HG03558 (cell line): ENCODE data around the gene DCHS2.

ENCODE experiments used
- ATAC-seq: cut with Tn5 transposase; IDR thresholded peaks from one replicate; pipeline ENCODE4 v1.9.1; 2021; ENCODE audit warnings: moderate number of reproducible peaks; ENCODE audit not compliant: unreplicated experiment; ENCODE audit errors: extremely low read depth

Gene DCHS2, protein sequence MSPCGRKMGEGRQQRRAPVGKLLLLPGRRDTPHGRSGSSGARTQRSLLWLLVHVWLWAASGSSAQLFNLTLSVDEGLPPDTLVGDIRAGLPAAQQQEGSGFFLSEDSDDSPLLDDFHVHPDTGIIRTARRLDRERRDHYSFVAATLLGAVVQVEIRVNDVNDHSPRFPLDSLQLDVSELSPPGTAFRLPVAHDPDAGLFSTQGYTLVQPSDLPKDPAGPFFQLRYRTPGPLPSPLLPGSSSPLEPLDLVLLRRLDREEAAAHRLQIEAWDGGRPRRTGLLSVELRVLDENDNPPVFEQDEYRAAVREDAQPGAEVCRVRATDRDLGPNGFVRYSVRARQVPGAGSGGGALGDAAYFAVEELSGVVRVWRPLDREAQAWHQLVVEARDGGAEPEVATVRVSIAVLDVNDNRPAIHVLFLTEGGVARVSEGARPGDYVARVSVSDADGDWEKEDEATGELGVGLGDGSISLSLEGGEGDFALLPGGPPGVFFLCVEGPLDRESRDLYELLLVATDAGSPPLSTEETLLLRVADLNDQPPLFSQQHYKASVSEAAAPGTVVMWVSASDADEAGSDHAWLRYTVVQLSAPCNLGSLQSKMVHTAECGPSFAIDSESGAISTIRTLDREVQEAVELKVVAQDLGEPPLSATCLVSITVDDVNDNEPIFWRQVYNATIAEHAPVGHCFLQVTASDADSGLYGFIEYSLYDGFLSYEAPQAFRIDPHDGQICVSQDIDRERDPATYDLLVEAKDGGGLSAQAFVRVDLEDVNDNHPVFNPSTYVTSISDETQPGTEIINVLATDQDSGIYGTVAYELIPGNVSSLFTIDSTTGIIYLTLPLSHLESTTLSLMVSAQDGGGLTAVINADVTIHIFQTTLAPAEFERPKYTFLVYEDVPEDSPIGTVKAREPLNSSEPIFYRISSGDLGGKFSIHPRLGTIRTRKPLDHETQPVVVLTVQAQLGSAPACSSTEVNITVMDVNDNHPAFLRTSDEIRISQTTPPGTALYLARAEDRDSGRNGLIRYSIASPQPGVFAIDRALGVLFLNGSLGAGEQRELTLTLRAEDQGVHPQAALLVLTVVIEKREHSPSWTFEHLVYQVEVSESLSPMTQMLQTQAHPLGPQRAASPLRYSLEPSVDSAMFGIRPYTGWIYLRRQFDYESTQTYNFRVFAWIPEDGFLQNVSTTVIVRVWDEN (N-terminal part only)

DNA sequence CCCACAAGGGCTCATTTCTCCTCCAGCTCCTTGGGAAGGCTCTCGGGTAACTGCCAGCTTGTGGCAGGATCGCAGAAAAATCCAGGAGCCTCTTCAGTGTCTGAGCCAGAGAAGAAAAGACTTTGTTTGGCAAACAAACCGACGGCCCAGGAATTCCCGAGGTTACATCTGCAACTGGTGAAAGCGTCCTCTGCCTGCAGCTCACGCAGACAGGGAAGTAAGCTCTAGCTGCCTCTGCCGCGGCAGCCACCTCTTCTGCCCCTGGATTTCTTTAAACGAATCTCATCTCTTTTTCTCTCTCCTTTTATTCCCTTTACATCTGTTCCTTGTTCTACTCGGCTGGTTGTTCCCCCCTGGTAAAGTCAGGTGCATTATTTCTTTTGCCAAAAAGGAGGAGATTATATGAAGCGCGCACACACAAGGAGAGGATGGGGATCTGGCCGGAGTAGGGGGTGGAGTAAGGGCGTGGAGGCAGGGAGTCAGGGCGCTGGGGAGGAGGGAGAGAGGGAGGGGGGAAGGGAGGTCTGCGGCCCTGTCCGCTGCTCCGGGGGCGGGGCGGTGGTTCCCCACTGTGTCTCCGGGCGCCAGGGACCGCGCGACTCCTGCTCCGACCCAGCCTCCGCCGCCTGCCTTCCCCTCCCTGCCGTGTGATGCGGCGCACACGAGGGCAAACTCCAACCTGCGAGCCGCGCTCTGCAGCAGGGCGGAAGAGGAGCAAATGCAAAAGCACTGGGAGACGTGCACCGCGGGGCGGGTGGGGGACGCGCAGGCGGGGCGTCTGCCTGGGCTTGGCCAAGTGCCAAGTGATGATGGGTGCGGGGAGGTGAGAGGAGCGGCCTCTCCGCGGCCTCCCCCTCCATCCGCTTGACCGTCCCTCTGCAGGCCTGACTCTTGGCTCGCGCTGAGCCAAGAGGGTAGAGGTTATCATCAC, at the start of gene DCHS2:
TSS of gene DCHS2 (minus strand) at position 459 of the 931 bp plus-strand sequence. CDS start at position 15, 444 bp downstream.
- ATAC-seq = peak; percentile 9

DNA sequence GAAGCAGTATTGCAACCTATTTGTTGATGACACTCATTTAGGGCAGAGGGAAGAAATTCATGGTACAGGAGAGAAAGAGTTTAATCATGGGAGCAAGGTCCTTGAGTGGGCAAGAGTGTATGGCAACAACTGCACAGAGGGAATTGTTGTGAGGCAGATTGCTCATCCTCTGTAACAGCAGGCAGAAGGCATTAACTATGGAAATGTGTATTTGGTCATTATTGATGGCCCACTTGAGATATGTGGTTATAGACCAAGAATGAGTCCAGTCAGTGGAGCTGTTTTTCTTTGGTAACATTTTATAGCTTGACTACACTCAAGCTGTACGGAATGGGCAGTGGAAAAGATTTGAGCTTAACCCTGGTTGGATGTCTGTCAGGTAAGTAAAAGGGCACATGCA, 42.7 kb upstream of the DCHS2 start:
- no peak for ATAC-seq

DNA sequence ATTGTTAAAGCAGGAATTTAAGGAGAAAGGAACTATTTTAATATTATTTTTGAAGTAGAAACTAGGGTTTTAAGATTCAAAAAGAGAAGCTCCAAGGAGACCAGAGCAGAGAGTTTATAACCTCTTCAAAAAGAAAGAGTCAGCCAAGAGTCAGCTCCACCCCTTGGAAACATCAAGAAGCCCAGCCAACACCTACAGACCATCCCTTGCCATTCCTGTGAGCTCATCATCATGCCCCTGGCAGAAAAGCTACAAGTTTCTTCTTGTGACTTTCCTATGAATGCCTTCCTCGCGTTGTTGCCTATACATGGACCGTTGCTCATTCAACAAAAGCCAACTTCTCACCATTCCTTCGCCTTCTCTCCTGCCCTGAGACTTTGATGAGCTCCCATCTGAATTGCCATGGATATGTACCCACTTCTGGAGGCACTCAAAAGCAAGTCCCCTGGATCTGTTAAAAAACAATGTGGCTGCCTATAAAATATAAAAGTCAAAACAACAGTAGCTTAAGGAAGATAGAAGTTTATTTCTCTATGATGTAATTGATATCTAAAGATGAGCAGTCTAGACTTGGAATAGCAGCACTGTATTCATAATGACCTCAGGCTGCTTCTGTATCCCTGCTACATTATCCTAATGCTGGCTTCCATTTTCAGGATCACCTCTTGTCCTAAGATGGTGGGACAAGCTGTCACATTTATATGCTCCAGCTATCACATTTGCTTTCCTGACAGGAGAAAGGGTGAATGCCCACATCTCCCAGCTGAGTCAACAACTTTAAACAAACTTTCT, 38.3 kb upstream of the DCHS2 start:
- no peak for ATAC-seq

DNA sequence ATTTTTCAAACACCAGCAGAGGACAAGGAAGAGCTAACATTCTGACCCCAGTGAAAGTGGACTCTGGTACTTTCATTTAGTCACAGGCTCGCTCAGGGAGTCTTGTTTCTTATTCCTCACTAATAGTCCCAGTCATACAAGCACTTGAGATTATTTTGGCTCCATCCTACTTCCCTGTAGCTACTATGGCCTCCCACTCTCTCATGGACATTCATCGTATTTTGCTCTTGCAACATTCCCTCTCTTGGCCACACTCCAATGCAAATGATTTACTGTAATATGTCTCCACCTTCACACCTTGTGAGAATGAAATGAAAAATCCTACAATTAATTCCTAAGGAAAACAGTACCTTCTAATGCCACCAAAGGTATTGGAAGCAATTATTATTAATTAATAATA, 37.3 kb upstream of the DCHS2 start:
- no peak for ATAC-seq

DNA sequence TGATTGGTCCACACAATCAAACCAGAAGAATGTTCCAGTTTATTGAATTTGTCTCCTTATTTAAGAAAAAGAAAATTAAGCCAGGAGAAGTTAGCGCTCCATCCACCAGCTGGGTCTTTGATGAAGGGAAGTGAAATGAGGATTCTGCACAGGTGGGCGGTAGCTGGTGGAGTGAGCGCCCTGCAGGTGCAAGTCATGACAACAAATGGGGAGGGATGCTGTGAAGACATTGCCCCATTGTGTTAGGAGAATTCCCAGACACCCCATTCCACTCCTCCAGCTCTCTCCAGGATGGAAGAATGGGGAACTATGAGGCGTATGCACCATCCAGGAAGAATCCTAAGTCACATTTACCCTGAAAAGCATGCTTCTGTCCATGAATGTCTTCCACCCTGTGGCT, 35.7 kb upstream of the DCHS2 start:
- no peak for ATAC-seq

DNA sequence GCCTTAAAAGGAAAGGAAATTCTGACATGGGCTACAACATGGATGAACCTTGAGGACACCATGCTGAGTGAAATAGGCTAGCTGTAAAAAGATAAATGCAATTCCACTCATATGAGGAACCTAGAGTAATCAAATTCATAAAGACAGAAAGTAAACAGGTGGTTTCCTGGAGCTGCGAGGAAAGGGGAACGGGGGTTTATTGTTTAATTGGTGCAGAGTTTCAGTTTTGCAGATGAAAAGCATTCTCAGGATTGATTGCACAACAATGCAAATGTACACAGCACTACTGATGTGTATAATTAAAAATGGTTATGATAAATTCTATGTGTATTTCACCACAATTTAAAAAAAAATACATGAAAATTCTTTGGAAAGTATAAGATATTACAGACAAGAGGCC, 34.6 kb upstream of the DCHS2 start:
- no peak for ATAC-seq

DNA sequence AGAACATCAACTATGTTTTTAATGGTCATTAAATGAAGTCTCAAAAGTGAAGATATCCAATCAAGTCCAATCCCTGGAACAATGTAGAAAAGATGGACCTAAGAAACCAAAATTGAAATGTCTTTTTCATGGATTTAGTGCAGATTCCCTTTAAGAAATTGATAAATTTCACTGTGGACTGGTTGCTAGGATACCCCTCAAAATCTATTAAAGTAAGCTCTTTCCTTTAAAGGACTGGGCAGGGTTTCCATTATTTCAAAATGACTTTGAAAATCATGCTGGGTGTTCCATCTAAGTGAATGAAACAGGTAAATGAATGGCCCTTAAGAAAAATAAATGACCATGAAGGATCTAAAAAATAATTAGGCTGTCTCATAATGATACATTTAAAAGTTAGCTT, 30.0 kb upstream of the DCHS2 start:
- ATAC-seq = no peak

DNA sequence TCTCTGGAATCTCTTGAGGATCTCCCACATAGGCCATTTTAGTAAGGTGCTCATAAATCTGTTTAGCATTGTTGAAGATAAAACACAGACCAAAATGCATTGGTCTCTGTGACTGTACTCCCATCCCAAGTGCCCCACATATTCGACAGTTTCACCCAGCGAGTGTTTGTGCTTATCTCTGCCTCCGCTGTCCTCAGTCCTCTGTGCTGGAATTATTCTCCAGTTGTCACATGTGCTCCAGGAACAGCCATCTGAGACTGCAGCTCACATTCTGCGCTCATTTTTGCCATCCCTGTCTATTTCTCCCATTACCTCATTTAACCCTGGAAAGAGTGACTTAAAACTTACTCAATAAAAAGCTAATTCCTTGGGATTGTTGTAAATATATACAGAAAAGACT, 27.6 kb upstream of the DCHS2 start:
- ATAC-seq = no peak

DNA sequence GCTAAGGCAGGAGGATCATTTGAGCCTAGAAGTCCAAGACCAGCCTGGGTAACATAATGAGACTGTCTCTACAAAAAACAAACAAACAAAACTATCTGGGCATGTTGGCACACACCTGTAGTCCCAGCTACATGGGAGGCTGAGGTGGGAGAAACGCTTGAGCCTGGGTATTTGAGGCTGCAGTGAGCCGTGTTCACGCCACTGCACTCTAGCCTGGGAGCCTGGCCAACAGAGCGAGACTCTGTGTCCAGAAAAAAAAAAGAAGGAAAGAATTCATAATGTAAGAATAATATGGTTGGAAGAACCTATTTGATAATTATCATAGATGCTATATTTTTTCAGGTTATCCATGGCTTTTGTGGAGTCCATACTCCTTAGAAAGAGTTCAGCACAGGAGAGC, 26.0 kb upstream of the DCHS2 start:
- no peak for ATAC-seq

DNA sequence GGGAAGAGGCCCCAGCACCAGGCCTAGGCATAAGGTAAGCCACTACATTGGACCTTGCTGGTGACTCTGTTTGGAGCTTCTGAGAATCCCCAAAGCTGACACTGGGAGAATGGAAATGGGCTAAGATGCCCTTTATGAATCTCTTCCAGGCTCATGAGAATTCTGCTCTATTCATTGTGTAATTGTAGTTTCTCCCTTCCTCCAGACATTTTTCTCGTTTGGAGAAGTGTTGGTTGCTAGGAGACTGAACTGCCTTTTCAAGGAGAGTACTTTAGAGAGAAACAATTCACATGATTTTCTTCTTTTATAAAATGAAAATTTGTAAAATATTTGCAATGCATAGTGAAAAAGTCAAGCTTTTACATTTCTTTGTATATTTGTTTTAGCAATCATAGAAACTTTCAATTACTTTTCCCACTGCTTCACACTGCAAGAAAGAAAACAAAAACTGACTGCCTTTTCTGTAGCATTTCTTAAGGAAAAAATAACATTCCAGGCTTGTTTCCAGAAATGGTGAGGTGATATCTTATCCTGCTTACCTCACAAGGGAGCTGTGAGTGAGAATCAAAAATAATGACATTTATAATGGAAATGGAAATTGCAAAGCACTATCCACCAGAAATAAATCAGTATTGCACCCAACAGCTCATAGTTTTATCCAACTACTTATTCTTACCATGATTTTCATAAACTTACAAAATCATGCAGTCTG, 24.9 kb upstream of the DCHS2 start:
- no peak for ATAC-seq

DNA sequence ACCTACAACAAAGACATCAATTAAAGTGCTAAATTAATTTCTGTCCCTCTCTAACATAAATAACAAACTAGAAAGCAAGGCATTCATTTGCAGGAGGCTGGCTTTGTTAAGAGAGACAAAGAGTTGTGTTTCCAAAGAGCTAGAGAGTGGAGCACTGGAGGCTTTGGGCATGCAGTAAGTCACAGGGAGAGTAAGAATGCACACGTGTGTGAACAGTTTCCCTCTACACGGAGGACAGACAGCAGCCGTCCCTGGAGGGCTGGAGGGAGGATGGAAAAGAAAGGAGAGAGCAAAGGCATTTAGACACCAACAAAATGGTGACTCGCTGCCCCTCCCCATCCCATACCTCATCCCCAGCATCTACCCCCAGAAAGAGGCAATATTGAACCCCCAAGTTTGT, 20.4 kb upstream of the DCHS2 start:
- no peak for ATAC-seq

DNA sequence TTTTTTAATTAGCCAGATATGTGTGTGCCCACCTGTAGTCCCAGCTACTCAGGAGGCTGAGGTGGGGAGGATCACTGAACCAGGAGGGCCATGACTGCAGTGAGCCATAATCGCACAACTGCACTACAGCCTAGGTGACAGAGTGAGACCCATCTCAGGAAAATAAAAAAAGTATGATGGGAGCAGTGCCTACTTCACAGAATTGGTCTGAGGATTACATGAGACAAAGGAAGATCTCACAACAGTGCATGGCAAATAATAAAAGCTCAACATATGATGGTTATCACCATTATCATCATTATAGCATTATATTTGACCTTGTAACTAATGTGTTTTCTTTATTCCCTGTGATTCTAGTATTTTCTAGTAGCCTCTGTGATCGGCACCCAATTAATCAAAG, 19.9 kb upstream of the DCHS2 start:
- no peak for ATAC-seq

DNA sequence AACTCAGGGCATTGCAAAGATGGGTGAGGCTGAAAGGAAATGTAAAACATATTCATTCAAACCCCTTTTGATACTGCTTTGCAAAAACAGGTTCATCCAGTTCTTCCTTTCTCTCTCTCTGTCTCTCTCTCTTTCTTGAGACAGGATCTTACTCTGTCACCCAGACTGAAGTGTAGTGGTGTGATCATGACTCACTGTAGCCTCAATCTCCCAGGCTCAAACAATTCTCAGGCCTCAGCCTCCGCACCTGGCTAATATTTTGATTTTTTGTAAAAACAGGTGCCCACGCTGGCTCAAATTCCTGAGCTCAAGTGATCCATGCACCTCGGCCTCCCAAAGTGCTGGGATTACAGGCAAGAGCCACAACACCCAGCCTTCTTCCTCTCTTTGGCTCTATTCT, 15.6 kb upstream of the DCHS2 start:
- no peak for ATAC-seq

DNA sequence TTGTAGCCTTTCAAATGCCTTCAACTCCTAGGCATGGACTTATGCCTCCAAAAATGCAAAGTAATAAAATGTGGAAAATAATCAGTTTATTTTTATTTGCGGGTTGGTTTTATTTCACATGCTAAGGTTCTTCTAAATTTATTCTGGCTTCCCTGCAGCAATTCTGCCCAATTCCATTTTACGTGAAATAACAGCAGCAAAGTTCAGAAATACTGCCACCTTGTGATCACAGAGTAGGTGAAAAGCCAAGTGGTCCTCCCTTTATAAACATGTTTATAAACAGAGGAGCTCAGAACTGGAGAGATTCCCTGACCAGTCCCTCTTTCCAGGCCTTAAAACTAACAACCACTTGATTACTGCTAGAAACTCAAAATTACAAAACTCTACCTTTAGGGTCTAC, 14.7 kb upstream of the DCHS2 start:
- ATAC-seq = no peak

DNA sequence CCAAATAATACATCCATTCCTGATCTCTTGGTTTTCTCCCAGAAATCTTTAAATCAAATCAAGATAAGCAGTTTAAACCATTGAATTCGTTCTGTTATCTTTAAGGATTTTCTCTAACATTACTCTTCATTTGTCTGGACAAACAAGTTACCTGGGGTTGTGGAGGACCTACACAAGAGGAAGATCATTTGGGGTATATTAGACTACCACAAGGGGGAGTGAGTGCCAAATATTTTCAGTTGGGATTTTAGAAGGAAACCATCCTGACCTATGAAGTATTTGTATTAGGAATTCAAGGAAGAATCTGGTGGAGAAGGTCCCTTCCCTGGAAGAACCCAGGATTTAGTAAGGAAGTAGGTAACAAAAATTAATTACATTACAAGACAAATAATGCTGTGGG, 12.0 kb upstream of the DCHS2 start:
- no peak for ATAC-seq

DNA sequence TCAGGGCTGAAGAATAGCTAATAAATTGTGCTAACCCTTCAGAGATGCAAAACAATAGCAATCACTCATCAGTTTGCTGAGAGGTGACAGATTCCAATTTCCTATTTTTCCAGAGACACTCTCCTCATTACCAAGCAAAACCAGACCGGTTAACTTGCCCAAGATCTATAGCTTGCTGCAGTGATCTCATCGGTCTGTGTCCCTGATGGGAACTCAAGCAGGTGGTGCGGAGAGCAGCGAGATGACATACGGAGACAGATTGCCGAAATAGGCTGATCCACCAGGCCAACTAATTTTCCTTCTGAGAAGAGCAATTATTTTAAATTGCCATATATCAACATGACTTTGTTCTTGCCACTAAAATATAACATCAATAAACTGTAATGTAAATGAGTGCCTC, 10.5 kb upstream of the DCHS2 start:
- ATAC-seq = no peak

DNA sequence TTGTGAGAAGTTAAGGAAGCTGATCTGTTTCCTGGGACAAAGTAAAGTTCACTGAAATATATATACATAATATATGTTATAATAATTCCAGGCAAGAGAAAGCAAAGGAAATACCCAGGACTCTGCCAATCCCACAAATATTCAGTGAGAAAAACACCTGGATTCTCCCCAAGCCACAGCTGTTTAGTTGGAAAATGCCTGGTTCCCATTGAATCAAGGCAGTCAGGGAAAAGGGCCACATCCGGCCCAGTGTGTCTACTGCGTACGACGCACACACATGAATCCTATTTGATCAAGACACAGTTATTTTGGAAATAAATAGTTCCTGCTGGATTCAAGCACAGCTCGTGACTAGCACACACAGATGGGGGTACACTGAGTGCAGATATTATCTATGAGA, 6.3 kb upstream of the DCHS2 start:
- ATAC-seq = no peak

DNA sequence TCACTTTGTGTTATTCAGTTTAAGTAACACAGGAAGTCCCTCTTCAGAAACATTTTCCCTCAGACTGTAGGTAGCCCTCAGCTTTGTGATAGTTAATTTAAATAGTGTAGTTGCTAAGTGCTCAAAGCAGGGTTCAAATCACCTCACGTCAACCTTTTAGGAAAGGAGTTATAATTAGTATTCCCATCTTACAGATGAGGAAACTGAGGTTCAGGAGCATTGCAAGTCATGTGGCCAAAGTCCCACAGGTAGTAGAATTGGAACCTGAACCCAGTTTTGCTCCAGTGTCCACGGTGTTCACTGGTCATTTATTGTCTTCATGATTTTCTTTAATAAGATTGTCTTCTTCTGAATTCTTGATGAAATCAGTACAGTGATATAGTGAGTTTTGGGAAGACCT, 4.3 kb upstream of the DCHS2 start:
- ATAC-seq = no peak
